HG03095 (cell line): ENCODE measurements around the gene NOXA1.
"Not testable (repeated sequence)": the region's sequence is repeated elsewhere in the genome, so short reads cannot be mapped to it uniquely, and the experiment has no call there.

Experiments used
- ATAC-seq: cut with Tn5 transposase; IDR thresholded peaks from one replicate; pipeline ENCODE4 v1.9.1; 2021; ENCODE audit warnings: moderate library complexity; ENCODE audit not compliant: unreplicated experiment

NOXA1 gene

DNA sequence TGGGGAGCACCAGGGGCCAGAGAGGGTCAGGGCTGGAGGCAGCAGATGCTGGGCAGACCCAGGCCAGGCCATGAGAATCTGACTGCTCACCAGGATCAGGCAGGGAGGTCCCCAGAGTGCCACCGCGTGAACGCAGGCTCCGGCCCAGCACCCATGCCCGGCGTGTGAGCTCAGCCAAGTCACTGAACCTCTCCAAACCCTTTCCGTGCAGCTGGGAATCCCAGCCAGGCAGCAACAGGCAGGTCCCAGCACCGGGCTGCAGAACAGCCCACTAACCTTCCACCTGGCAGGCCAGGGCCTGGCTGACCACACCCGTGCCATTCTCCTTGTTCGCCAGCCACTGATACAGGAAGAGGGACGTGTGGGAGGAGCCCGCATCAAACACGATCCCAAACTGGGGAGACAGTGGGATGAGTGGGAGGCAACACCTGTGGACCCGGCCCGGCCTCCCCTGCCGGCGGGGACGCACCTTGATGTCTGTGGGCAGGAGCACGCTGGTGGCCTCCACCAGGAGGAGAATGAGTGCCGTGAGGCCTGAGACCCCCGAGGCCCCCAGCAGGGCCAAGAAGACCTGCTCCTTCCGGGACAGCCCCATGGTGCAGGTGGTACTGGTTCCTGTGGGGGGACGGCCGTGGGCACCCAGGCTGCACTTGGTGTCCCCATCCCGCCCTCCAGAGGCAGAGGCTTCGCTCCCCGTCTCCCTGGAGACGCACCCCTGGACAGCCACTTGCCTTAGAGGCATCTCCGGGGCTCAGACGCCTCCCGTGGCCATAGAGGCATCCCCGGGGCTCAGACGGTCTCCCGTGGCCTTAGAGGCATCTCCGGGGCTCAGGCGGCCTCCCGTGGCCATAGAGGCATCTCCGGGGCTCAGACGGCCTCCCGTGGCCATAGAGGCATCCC lies 14.7 kb downstream of the NOXA1 start:
- no peak for ATAC-seq

DNA sequence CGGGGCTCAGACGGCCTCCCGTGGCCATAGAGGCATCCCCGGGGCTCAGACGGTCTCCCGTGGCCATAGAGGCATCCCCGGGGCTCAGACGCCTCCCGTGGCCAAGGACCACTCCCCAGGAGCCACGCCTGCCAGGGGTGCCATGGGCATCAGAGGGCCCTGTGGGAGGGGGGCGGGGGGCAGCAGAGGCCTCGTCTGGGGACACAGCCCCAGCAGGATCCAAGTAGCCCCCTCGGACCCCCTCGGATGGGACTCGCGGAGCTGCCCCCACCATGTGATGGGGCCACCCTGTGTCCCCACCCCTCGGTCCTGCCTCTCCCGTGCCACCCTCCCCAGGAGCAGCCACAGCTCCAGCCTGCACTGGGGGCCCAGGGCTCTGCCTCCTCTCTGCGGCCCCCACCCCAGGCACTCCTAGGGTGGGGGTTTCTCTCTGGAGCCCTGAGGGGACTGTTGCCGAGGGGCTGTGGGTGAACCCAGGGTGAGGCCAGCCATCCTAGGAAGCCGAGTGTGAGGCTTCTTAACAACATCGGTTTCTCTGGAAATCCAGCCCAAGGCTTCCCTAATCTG lies 15.5 kb downstream of the NOXA1 start:
- no peak for ATAC-seq

DNA sequence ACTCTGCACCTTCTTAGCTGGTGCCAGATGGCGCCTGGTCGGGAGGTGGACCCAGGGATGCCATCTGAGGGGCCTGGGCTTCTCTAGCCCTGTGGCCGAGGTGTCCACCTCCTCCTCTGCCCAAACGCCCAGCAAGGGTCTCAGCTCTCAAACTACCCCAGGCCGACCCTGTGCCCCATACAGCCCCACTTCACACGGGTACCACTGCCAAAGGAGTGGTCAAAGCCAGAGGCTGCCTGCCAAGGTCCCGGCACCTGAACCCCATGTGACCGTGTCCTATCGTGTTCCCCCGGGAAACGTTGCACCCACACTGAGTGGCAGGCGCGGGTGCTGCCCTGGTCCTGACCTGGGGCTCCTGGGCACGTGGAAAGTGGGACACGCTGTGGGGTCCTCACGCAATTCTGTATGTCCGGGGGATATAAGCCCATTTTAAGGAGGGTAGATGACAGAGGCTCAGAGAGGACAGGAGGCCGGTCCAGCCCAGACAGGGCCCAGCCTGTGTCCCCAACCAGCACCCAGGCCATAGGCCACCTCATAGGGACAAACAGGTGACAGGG lies 16.0 kb downstream of the NOXA1 start:
- no peak for ATAC-seq

DNA sequence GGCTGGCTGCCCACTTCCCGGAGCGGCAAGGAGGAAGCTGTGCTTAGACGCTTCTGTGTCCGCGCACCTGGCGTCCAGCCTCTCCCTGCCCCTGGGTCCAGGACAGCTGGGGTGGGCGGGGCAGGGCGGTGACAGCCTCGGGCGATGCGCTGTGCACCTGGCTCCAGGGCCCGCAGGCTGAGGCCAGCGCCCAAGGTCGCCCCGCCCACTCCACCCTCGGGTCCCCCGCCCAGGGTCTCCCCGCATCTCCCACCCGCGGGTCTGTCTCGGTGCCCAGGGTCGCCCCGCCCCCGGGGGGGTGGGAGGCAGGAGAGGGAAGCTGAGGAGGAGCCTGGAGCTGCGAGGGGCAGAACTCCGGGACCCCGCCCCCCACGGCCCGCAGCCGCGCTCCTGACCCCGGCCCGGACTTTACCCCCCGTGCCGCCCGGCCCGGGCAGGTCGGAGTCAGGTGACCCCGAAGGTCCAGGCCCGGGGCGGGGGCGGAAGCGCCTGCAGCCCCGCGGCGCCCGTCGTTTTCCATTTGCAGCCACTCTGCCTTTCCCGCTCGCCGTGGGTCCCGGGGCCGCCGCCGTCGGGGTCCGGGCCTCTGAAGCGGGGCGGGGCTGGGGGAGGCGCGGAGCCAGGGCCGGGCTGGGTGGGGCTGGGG lies 18.2 kb downstream of the NOXA1 start, which contains the start of gene ENTPD8:
Gene ENTPD8, minus strand, starts transcription at position 69 of the 646 bp plus-strand sequence. CDS start 3,072 bp downstream, outside the sequence.
- no peak for ATAC-seq

DNA sequence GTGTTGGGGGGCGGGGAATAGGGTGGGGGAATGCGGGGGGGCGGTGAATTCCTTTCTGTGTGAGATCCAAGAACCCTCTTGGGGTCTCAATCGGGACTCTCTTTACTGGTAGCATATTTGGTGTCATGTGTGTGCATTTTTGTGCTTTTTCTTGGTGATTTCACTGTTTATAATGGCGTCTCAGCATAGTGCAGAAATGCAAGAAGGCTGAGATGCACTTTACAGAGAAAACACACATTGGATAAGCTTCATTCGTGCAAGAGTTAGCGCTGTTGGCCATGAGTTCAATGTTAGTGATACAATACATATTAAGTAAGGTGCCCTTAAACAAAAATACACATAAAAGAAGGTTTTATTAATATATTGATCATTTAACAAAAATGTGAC lies 18.7 kb downstream of the NOXA1 start:
- no peak for ATAC-seq

DNA sequence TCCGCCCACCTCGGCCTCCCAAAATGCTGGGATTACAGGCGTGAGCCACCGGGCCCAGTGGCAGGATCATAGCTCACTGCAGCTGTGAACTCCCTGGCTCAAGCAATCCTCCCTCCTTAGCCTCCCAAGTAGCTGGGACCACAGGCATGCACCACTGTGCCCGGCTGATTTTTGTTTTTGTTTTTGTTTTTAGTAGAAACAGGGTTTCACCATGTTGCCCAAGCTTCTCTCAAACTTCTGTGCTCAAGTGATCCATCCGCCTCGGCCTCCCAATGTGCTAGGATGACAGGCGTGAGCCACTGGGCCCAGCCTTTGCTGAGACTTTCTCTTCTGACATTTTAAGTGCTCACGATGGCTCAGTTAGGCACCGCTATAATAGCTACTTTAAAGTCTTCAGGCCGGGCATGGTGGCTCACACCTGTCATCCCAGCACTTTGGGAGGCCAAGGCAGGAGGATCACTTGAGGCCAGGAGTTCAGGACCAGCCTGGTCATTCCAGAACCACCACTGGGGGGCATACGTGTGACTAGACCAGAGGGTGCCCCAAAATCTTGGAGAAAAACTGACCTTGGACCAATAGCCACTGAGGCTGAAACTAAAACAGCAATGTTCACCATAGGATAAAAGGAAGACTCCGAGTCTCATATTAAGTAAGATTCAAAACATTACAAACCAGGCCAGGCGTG lies 21.1 kb downstream of the NOXA1 start:
- ATAC-seq, result no peak

DNA sequence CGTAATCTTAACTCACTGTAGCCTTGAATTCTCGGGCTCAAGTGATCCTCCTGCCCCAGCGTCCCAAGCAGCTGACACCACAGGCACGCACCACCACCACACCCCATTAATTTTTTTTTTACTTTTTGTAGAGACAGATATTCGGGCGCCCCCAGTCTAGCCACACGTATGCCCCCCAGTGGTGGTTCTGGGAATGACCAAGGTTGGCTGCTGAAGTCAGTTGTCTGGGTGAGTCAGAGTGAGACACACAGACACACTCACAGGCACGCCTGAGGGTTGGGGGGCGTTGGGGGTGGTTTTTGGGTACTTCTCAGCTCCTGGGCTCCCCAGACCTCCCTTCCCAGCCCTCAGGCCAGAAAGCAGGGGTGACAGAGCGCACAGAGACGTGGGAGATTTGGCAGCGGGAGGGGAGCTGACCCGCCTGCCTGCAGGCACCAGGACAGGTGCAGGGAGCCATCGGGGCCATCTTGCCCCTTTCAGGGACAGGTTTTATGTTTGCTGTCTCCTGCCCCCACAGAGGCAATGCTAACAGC lies 22.1 kb downstream of the NOXA1 start:
- no peak for ATAC-seq

DNA sequence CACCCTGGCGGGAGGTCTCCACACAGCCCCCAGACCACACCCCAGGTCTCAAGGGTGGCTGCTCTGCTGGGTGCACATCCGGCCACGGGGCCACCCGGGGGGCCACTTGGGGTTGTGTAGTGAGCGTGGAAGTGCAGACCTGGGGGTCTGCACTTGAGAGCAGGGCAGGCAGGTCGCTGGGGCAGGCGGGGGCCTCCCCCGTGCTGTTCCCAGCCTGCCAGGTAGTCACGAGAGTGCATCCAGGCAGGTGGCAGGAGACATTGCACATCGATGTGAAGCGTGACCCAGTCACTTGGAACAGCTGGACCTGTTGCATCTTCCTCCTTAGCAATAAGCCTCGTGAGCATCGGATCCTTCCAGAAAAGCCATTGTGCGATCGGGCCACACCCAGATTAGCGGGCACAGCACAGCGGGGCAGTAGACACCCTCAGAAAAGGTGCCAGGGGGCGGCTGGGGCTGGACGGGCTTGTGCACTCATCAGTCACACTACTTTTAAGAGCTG lies 22.8 kb downstream of the NOXA1 start:
- ATAC-seq, result no peak

DNA sequence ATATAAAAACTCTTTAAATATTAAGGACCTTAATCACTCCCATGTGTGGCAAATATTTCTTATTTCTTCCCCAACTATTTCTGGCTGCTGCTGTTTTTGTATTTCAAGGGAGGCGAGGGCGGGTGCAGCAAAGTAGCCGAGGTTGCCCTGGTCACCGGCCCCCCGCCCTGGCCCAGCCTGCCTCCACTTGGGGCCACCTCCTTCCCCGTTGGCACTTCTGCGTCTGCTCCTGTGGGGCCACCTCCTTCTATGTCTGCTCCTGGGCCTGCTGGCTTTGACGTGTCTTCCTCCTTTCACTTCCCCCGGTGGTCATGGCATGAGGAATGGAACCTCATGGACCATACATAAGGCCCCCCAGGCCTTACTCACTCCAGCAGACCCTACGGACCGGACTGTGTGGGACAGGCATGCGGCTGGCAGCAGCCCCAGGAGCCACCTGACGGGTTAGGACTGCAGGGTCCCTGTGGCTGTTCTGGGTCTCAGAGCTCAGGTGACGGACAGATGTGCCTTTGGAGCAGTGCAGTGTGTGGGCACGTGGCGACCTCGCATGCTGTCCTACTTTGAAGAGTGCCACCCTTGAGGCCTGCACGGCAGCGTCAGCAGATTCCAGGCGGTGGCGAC lies 23.8 kb downstream of the NOXA1 start:
- ATAC-seq, result no peak

DNA sequence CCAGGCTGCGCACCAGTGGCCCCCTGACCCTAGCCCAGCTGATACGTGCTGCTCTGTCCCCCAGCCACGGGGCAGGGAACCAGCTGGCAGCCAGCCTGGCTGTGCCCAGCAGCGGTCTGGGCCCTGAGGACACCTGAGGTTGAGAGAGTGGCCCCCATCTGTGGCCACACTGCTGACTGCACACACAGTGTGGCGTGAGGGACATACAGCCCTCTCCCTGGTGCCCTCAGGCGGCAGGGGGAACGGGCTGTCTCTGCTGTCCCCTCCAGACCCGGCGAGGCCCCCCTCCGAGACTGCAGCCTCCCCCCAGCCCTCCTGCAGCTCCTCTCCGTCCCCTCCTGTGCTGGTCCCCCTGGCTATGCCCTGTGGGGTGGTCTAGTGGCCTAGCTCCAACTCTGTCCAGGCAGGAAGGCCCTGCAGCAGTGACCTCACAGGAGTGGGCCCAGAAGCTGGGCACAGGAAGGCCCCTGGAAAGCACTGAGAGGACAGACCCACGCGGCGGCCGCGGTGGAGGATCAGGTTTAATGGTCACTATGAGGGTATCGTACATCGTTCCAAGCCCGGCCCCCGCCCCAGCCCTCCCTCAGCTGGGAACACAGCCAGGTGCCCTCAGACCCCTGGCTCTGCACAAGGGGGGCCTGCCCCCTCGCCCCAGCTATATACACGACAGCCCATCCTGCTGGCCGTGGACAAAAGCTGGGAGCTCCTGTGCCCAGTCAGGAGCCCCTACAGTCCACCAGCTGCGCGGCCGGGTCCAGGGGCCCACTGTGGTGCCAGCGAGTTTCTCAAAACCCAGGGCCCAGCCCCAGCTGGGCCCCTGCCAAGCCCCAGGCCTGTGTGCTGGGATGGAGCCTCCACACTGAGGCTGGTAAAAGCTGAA lies 24.8 kb downstream of the NOXA1 start:
- ATAC-seq, result no peak

DNA sequence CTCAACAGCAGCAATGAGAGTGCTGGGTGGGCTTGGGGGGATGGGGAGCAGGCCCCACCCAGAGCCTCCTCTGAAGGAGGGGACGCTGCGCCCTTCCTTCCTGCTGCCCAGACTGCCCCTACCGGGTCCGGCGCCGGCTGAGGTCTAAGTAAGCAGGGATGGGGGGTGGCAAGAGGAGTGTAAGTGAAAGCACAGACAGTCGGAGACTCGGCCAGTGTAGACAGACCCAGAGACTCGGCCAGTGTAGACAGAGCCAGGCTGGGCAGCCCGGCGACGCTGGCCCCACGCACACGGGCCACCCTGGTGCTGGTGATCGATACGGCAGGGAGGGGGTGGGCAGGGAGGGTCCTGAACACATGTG lies 25.4 kb downstream of the NOXA1 start:
- ATAC-seq, result no peak

DNA sequence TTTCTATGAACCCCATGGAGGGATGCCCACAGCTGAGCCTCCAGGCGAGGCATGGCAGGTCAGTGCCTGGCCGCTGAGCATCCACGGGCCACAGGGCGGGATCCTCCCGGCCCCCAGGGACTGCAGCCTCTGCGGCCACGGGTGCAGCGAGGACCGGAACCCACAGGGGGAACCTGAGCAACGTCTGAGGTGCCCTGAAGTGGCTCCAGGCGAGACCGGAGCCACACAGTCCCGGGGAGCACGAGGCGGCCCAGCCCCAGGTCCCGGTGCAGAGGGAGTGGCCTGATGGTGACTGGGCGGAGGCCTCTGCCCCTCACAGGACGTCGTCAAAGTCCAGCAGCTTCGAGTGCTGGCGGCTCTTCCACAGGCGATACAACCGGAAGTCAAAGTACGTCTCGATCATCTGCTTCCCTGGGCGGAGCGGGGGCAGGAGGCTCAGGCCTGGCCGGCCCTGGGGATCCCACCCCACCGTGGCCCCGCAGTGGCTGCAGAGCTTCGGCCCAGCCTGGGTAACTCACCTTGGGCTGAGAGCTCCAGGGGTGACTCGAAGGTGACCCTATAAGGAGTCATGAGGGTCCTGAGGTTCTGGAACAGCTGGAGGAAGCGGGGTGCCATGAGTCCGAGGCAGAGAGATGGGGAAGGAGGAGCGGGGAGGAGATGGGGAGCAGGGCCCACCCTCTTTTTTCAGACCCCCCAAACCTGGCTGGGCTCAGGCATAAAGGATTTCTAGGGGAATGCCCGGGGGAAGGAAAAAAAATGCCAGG lies 26.1 kb downstream of the NOXA1 start:
- no peak for ATAC-seq

DNA sequence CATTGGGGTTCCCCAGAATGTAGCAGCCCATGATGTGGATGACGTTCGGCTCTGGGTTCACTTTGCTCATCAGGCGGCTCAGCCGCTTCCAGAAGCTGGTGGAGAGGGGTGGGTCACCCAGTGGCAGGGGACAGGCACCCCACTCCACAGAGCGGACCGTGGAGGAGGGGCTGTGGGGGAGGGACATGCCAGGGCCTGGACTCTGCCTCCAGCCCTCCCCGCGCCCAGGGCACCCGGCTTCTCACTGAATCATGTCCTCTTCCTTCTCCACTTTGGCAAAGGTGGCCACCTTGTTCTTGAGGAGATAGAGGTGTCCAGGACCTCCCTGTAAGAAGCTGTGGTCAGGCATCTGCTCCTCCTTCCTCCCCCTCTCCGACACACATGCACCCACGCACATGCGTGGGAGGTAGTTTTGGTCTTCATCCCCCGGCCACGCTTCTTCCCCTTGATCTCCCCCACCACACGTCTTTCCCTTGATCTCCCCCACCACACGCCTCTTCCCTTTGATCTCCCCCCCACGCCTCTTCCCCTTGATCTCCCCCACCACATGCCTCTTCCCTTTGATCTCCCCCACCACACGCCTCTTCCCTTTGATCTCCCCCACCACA lies 26.8 kb downstream of the NOXA1 start:
- no peak for ATAC-seq

DNA sequence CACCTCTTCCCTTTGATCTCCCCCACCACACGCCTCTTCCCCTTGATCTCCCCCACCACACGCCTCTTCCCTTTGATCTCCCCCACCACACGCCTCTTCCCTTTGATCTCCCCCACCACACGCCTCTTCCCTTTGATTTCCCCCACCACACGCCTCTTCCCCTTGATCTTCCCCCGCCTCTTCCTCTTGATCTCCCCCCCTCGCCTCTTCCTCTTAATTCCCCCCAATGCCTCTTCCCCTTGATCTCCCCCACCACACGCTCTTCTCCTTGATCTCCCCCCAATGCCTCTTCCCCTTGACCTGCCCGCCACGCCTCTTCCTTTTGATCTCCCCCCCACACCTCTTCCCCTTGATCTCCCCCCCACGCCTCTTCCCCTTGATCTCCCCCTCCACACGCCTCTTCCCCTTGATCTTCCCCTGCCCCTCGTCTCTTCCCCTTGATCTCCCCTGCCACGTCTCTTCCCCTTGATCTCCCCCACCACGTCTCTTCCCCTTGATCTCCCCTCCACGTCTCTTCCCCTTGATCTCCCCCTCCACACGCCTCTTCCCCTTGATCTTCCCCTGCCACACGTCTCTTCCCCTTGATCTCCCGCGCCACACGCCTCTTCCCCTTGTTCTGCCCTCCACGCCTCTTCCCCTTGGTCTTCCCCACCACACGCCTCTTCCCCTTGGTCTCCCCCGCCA lies 27.5 kb downstream of the NOXA1 start:
- not testable (repeated sequence) for ATAC-seq

DNA sequence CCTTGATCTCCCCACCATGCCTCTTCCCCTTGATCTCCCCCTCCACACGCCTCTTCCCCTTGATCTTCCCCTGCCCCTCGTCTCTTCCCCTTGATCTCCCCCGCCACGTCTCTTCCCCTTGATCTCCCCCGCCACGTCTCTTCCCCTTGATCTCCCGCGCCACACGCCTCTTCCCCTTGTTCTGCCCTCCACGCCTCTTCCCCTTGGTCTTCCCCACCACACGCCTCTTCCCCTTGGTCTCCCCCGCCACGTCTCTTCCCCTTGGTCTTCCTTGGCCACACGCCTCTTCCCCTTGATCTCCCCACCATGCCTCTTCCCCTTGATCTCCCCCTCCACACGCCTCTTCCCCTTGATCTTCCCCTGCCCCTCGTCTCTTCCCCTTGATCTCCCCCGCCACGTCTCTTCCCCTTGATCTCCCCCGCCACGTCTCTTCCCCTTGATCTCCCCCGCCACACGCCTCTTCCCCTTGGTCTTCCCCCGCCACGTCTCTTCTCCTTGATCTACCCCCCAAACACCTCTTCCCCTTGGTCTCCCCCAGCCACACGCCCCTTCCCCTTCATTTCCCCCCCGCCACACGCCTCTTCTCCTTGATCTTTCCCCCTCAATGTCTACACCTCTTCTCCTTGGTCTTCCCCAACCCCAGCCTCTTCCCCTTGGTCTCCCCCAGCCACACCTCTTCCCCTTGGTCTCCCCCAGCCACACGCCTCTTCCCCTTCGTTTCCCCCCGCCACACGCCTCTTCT lies 28.2 kb downstream of the NOXA1 start:
- not testable (repeated sequence) for ATAC-seq

DNA sequence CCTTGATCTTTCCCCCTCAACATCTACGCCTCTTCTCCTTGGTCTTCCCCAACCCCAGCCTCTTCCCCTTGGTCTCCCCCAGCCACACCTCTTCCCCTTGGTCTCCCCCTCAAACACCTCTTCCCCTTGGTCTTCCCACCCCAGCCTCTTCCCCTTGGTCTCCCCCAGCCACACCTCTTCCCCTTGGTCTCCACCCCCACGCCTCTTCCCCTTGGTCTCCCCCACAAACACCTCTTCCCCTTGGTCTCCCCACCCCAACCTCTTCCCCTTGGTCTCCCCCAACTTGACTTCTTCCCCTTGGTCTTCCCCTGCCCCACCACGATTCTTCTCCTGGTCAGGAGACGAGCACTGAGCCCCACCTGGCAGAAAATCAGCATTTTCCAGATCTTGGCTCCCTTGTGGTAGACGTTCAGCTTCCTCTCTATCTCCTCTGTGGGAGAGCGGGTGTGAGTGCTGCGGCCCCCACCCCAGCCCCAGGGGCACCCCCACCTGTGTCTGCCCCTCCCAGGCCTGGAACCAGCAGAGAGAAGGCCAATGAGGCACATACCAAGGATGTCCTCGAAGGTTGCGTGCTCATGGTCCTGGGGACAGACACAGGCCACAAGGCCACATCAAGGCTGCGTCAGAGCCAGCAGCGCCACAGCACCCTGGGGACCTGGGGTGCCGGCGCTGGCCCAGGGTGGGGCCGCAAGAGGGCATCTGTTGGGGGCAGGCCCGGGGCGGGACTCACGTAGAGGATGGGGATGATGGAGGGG lies 29.0 kb downstream of the NOXA1 start:
- ATAC-seq, result no peak
